ENCODE results near the gene SYPL1. TPM values are rescaled to one million over a fixed set of nuclear protein-coding genes. Genes with fewer than 3 reads are reported as not detected.
A peak's percentile ranks its signal among the peaks of the same experiment; 100 is the strongest.

SYPL1 gene
- total and polyA plus RNA-seq, 4 donors = 52.7 to 114 (median 68.4) TPM

- Histone ChIP-seq H3K4me1 (ENCODE audit: control insufficient read depth in 5 of 5, insufficient read depth in 5 of 5, low read length in 5 of 5) (peaks cover 0 to 27% (median 0%) of the 10 kb centered on the region in 5 donors), H3K36me3 (ENCODE audit: control insufficient read depth in 4 of 4, insufficient read depth in 4 of 4, low read length in 4 of 4) (no peaks in the 10 kb centered on the region), H3K27me3 (ENCODE audit: control insufficient read depth in 3 of 3, insufficient read depth in 3 of 3, low read length in 2 of 3) (no peaks in the 10 kb centered on the region), H3K27ac (ENCODE audit: low read depth in 1 of 2, low read length in 1 of 2) (no peak overlapping the region), H3K4me3 (no peak overlapping the region), H3K9me3 (ENCODE audit: control insufficient read depth in 4 of 4, insufficient read depth in 3 of 4, low read length in 3 of 4) (no peaks in the 10 kb centered on the region), H3K9ac (ENCODE audit: insufficient read depth in 1 of 2, low read length in 2 of 2) (no peak overlapping the region)
- DNase-seq (peak; percentile 72 to 86 (median 75)), ATAC-seq (ENCODE audit: insufficient read depth, low FRiP score) (peak; percentile 56)
- no peak for TF ChIP-seq CTCF (IDR thresholded peaks at IDR 0.05; ENCODE audit: control extremely low read depth, extremely low read depth)
- 72 to 75% methylated on average over 13 of the region's 13 CpGs for WGBS, 2 donors
These were observed 61.9 kb downstream of the SYPL1 start for GRCh38 chr7:106050002-106050745.

- no peaks in the 10 kb centered on the region for H3K27me3 ChIP-seq (ENCODE audit: control insufficient read depth in 3 of 3, insufficient read depth in 3 of 3, low read length in 2 of 3)
- no peaks in the 10 kb centered on the region for H3K9me3 ChIP-seq (ENCODE audit: control insufficient read depth in 4 of 4, insufficient read depth in 3 of 4, low read length in 3 of 4)
- no peak overlapping the region for H3K27ac ChIP-seq (ENCODE audit: low read depth in 1 of 2, low read length in 1 of 2)
- no peaks in the 10 kb centered on the region for H3K36me3 ChIP-seq (ENCODE audit: control insufficient read depth in 4 of 4, insufficient read depth in 4 of 4, low read length in 4 of 4)
- H3K4me1 ChIP-seq (ENCODE audit: control insufficient read depth in 5 of 5, insufficient read depth in 5 of 5, low read length in 5 of 5) = peaks cover 0 to 27% (median 0%) of the 10 kb centered on the region in 5 donors
- no peak for TF ChIP-seq CTCF (IDR thresholded peaks at IDR 0.05; ENCODE audit: control extremely low read depth, extremely low read depth)
- no peak overlapping the region for H3K4me3 ChIP-seq
- H3K9ac ChIP-seq (ENCODE audit: insufficient read depth in 1 of 2, low read length in 2 of 2) = no peak overlapping the region
- WGBS, 2 donors = 88 to 89% methylated on average over 9 of the region's 9 CpGs
- DNase-seq = no peak
- ATAC-seq (ENCODE audit: insufficient read depth, low FRiP score) = no peak
These were observed 62.9 kb downstream of the SYPL1 start for GRCh38 chr7:106049139-106049752.

GRCh38 chr7:106048706-106049020 is 63.4 kb downstream of the SYPL1 start:
- WGBS, 2 donors = 94 to 96% methylated on average over 2 of the region's 2 CpGs
- H3K36me3 ChIP-seq (ENCODE audit: control insufficient read depth in 4 of 4, insufficient read depth in 4 of 4, low read length in 4 of 4) = no peaks in the 10 kb centered on the region
- no peak for DNase-seq
- no peak for ATAC-seq (ENCODE audit: insufficient read depth, low FRiP score)
- no peak overlapping the region for H3K27ac ChIP-seq (ENCODE audit: low read depth in 1 of 2, low read length in 1 of 2)
- H3K4me3 ChIP-seq = no peak overlapping the region
- no peaks in the 10 kb centered on the region for H3K27me3 ChIP-seq (ENCODE audit: control insufficient read depth in 3 of 3, insufficient read depth in 3 of 3, low read length in 2 of 3)
- H3K9ac ChIP-seq (ENCODE audit: insufficient read depth in 1 of 2, low read length in 2 of 2) = no peak overlapping the region
- peaks cover 0 to 27% (median 0%) of the 10 kb centered on the region in 5 donors for H3K4me1 ChIP-seq (ENCODE audit: control insufficient read depth in 5 of 5, insufficient read depth in 5 of 5, low read length in 5 of 5)
- no peak for TF ChIP-seq CTCF (IDR thresholded peaks at IDR 0.05; ENCODE audit: control extremely low read depth, extremely low read depth)
- no peaks in the 10 kb centered on the region for H3K9me3 ChIP-seq (ENCODE audit: control insufficient read depth in 4 of 4, insufficient read depth in 3 of 4, low read length in 3 of 4)

All from lung (tissue), 12 donors.